ENCODE data around the gene NPAS3.

DNA sequence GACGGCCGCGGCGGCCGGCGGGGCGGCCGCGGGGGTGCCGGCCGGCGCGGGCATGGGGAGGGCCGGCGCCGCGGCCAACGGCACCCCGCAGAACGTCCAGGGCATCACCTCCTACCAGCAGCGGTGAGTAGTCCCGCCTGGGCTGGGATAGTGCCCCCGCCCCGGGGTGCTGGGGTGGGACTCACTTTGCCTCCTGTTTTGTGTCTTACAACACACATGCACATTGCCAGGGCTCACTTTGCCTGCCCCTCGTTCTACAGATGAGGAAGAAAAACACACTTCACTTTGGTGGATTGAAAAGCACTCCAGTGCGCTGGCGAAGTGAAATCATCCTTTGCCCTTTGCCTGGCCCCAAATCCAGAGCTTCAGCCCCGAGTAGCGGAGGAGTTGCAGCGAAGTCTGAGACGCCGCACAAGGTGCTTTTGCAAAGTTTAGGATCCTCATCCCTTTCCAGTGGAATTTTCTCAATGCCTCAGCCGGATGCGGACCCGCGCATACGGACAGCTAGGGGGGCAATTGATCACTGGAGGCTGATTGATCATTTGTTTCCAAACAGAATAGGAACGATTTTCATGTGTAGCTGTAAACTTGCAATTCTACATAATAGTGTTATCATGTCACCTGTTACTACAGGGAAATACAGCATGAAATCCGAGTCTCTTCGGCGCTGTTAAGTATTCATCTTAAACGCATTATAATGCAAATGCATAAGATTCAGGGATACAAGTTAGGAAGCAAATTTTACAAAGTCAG lies 3.6 kb upstream of the NPAS3 start:
- peak; percentile 40 for TF ChIP-seq RNF2 (IDR thresholded peaks at IDR 0.05; ENCODE audit: borderline replicate concordance, low read depth, low read length, missing control alignments, poor library complexity, severe bottlenecking)
- TF ChIP-seq POLR2A (IDR thresholded peaks at IDR 0.05; ENCODE audit: control extremely low read depth in 1 of 2, low read depth in 2 of 2, low read length in 2 of 2), result no peak
- TF ChIP-seq TBP (IDR thresholded peaks at IDR 0.05; ENCODE audit: low read depth, low read length), result no peak

All from H1 (cell line).